HUDEP-2 (cell line): ENCODE data around the gene TP53BP2.
A peak's percentile ranks its signal among the peaks of the same experiment; 100 is the strongest.
"Not testable (repeated sequence)": the region's sequence is repeated elsewhere in the genome, so short reads cannot be mapped to it uniquely, and the experiment has no call there.

ENCODE experiments used
- DNase-seq, 76 experiments: peaks; one replicate each; lab custom pipeline; 2025; ENCODE audit not compliant: unreplicated experiment in 76 of 76; lab: John Stamatoyannopoulos, UW

TP53BP2 gene

DNA sequence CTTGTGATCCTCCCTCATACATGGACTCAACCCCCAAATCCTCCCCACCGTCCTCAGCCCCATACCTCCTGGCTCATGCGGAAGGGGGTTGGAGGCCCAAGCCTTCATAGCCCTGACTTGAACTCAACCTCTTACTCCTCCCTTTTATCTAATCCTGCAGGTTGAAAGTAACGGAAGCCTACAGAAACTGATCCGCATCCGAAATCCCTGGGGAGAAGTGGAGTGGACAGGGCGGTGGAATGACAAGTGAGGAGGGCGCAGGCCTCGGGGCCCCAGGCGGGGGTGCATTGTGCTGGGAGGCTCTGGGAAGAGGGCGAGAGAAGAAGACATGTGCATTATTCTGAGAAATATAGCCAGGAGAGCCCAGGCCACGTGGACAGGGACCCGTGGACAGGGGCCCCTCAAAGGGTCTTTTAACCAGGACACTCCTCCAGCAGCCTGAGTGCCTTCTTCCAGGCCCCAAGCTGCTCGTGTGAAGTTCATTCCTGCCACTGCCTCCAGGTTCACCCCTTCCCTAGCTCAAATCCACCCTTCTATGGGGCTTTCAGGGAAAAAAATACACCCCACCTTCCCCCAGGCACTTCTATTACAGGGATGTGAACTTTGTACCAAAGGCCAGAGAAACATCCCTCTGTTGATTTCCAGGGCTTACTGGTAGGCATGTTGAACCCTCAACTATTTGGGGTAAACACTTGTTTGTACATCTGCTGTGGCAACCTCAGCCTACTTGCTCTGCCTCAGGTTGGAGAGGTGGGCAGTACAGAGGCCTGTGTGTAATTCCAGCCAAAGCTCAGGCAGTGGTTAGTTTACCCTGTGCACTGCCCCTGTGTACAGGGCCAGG, 94.8 kb downstream of the TP53BP2 start:
- DNase-seq: no peak

DNA sequence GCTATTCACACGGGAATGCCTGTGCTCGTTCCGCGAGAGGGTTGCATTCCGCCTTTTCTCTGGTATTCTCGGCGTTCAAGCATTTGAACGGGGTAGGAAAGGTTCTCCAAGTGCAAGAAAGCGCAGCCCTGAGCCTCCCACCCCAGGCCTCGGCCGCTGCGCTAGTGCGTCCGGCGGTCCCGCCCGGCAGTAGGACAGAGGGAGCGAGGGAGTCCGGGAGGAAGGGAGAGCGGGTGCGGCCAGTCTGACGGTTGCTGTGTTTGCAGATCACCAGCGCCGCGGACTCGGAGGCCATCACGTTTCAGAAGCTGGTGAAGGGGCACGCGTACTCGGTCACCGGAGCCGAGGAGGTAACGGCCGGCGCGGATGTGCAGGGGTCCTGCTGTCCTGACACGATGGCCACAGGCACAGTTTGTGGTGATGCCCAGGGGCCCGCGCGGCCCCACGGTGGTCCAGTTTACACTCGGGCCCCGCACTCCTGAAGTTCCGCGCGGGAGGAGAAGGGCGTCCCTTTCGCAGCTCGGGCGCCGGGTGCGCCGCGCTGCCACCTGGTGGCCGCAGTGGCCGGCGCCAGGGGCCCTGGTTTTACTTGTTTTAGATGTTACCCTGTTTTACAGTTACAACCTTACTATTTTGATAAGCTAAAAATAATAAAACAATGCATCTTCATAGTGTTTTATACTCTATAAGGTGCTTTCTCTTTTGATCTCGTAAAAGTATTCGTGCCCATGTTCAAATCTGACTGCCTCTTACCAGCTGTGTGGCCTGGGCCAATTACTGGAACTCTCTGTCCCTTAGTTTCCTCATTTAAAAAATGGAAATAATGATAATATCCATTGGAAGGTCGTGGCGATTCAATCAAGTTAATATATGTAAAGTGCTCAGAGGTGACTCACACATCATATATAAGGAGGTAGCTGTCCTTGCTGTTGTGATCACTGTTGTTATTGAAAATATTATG, 96.7 kb downstream of the TP53BP2 start:
- DNase-seq: peak in 49 of 76 experiments; percentile 2 to 64 (median 26)

DNA sequence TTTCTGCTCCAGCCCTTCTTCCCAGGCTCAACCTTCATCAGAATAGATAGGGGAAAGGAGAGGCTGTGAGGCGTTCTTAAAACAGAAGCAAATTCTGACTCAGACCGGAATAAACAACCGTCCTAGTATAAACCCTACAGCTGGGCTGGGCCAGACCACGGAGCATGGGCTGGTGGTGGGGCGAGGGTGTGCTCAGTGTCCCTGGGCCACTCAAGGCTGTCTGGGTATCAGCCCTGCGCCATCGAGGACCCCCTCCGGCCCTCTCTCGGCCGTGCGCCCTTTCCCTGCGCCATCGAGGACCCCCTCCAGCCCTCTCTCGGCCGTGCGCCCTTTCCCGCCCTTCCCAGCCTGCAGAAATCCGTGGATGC, 97.4 kb downstream of the TP53BP2 start:
- DNase-seq: no peak

DNA sequence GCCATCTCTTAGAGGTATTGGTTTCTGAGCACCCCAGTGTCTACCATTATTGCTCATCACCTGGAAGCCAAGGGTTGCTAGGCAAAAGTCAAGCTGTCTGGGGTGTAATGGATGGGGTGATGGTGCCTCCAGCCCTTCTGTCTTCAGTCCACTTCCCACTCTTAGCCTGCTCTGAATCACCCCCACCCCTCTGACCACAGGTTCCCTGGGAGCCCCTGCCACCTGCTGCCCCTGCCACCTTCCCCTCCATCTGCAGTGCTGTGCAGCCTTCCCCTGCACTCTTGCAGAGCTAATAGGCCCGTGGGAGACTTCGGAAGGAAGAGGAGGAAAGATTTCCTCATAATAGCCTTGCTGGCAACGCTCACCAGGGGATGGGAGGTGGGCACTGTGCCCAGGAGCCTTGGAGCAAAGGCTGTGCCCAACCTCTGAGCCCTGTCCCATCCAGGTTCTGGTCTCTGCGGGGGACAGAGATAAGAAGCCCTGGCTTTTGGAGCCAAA, 97.9 kb downstream of the TP53BP2 start:
- DNase-seq: no peak

DNA sequence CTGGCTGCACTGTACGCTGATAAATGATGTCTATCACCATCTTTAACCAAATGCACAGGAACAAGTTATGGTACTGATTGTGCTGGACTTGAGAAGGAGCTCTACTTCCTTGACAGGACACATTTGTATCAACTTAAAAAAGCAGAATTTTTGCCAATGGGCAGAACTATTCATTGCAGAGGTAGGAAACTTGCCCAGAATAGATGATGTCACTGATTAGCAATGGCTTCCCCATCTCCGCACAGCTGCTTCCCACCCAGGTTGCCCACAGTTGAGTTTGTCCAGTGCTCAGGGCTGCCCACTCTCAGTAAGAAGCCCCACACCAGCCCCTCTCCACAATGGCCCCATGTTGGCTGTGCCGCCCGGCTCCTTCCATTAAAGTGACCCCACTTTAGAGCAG, 100.0 kb downstream of the TP53BP2 start:
- DNase-seq: no peak

DNA sequence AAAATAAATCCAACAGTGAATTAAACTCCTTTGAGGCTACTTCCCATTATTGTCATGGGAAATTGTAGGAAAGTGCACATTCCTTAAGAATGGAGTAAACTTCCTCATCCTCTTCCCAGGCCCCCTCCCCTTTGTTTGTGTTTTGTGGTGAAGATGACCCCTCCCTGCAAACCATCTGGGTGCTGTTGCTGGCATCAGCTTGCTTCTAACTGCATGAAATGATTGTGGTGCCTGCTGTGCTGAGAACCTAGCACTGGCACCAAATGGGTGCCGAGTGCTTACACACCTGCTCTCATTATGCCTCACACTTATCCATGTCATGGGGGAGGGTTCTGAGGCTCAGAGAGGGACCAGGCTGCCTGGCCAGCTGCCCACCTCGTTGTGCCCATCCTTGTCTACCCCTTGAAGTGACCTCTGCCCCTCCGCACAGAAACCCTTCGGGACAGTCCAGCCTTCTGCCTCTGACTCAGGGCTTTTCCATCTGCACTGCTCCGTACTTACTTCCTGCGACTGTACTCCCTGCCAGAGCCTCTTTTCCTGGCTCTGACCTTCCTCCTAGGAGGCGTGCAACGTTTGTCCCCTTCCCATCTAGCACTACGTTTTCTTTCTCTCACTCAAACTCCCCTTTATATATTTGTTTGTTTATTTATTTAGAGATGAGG, 102.8 kb downstream of the TP53BP2 start:
- no peak for DNase-seq

DNA sequence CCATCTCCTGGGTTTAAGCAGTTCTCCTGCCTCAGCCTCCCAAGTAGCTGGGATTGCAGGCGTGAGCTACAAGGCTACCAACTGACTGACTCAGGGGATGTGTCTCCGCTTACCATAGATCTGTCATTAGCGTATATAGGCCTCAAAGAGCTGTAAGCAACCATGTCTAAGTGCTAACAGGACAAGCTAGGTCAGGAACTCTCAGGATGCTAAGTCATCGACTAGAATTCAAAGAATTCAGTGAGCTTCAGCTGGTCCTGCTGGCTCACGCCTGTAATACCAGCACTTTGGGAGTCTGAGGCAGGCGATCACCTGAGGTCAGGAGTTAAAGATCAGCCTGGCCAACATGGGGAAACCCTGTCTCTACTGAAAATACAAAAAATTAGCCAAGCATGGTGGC, 103.9 kb downstream of the TP53BP2 start:
- DNase-seq: no peak

DNA sequence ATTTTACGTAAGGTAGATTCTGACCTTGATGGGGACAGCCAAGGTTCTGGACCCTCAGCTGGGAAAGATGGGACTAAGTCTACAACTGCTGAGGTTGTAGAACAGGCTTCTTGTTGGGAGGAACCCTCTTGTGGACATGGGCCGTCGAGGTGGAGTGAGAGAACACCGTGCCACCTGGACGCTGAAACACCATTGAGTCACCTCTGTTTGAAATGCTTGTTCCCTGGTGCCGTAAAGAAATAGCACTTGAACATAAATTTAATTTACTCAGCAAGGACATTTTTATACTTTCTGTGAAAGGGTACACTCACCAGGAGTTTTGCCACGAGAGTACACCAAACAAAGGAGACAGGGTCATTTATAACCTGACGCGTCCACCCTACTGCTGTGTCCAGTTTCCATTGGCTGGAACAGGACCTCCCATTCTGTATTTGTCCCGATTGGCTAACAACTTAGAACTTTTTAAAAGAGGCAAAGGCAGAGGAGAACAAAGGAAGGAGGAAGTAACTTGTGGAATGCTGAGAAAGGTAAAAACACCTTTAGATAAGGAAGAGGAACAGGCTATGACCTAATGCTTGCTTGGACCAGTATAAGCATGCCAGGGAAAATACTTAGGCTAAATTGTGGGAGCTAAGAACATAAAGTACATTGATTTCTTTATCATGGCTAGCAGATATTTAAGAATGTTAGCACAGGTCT, 105.6 kb downstream of the TP53BP2 start:
- DNase-seq: not testable (repeated sequence)

DNA sequence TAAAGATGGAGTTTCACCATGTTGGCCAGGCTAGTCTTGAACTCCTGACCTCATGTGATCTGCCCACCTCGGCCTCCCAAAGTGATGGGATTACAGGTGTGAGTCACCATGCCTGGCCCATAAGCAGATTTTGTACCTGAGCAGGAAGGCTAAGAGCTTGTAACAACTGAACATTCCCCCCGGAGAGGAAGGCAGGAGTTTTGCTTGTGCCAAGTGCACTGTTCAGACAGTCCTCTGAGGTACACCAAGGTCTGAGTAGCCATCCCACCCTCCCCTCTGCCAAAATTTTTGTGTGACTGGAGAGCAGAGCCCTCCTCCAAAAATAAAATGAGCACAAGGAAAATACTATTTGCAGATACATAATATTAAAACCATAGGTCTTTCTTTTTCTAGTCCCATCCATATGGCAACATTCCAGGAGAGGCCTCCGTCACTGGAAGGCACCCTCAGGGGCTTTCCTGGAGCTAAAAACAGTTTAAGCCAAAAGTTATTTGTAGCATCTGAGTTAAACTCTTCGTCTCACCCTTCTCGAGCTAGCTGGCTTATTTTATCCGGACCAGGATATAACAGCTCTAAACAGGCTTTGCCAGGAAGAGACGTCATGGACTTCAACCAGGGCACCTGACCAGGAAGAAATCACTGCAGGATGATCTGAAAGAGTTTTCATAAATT, 106.2 kb downstream of the TP53BP2 start:
- DNase-seq: no peak

DNA sequence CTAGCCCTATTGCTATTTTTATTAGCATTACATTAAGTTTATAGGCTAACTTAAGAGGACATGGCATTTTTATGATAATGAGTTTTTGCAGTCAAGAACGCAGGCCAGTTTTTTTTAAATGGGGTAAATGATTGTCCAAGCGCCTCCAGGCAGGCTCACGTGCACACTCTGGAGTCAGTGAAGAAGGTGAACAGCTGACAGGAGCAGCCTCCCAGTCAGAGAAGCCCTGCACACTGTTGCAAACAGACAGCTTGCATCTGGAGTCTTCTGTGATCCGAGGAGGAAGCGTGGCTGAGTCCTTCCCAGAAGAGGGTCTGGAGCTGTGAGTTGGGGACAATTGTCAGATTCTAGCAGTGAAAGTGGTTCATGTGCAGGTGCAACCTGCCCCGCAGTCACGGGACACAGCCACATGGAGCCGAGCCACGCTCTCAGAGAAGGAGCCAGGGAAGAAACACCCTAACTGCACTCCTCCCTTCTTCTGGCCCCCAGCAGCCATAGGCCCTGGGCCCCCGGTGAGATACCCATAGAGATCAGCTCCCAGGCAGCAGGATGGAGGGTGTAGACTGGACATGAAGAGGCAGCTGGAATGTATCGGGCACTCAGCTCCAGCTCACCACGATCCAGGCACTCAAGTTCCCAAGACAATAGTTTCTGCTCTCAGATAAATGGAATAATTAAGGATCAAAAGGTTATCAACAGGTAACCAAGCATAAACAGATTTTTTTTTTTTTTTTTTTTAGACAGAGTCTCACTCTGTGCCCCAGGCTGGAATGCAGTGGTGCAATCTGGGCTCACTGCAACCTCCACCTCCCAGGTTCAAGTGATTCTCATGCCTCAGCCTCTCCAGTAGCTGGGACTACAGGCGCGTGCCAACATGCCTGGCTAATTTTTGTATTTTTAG, 107.0 kb downstream of the TP53BP2 start:
- DNase-seq: no peak

DNA sequence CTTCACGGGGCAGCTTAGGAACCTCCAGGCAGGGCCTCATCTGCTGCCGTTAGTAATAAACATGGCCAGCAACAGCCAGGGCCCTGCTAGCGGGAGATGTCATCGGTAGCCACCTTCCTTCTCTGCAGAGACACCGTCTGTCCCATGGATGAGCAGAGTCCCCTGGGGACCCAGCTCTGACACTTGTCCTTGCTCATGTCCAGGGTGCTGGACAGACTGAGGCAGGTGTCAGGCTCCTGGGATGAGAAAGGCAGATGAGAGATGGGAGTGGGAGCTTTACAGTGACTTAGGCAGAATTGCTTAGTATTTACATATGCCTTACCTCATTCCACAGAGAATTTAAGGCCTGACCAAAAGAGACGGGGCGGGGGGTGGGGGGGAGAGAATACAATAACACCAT, 108.4 kb downstream of the TP53BP2 start:
- no peak for DNase-seq

DNA sequence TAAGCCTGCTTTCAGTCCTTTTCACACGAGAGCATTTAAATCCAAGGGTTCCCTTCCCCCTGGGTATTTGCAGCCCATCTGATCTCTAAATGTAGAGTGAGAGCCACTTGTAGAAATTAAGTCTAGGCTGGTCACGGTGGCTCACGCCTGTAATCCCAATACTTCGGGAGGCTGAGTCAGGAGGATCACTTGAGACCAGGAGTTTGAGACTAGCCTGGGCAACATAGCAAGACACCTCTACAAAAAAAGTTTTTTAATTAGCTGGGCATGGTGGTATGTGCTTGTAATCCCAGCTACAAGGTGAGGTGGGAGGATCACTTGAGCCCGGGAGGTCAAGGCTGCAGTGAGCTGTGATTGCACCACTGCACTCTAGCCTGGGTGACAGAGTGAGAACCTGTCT, 109.1 kb downstream of the TP53BP2 start:
- not testable (repeated sequence) for DNase-seq

DNA sequence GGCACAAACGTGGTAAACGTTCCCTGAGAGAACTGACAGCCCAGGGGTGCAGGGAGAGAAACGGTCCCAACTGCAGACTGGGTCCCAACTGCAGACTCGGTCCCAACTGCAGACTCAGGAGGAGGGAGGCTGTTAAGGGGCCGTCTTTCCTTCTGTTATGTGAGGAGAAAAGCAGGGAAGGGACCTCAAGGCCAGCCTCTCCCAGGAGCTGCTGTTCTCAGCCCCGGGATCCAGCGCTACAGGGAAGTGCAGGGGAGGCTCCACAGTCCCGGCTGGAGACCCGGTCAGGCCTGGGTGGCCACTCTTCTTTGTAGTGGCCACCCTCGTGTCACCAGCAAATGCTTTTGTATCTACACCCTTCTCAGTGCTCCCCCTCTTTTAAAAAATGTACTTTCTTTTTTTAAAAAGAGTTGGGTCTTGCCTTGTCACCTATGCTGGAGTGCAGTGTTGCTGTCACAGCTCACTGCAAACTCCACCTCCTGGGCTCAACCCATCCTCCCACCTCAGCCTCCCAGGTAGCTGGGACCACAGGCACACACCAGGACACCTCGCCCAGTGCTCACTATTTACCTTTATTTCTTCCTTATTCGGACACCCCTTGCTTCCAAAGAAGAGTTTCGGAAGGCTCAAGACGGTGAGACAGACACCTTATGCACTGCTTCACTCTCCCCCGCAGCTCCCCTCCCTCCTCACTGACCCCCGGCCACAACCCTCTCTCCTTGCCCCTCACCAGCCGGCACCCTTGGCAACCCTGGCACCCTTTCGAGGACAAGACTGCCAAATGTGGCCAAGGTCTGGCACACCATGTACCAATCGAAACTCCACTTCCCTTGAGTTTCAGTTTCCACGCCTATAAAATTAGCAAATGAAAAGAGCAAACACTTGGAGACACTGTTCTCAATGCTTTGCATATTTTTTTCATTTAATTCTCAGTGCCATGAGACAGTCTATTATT, 111.6 kb downstream of the TP53BP2 start:
- DNase-seq: no peak

DNA sequence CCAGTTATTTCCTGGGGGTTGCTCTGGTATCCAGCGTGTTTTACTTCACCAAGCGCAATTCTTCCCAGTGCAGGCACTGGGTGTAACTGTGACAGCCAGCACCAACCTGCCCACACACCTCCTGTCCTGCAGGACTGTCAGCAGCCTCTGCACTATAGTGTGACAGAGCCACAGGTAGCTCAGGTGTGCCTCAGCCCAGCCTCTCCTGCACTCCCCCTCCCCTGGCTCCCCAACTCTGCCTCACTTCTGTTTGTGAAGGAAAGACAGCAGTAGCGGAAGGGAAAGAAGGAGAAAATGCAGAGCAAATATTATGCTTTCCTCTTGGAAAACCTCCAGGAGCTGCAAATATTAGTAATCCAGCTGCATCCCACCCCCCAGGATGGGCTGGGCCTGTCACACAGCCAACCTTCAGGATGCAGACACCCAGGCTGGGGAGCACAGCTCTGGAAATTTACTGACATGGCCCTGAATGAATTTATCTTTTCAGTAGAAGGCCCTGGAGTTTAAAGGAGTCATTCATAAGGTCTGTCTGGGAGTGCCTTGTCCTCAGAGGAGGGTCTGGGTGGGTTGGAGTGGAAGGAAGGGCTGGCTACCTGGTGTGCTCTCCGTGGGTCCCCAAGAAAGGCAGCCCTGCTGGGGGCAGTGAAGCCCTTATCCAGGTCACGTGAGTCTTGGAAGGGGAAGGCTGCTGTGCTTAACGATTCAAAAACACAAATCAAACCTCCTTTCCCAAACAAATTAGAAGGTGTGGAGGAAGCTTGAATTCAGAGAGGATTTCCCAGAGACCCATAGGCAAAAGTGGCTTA, 112.6 kb downstream of the TP53BP2 start:
- DNase-seq: no peak

DNA sequence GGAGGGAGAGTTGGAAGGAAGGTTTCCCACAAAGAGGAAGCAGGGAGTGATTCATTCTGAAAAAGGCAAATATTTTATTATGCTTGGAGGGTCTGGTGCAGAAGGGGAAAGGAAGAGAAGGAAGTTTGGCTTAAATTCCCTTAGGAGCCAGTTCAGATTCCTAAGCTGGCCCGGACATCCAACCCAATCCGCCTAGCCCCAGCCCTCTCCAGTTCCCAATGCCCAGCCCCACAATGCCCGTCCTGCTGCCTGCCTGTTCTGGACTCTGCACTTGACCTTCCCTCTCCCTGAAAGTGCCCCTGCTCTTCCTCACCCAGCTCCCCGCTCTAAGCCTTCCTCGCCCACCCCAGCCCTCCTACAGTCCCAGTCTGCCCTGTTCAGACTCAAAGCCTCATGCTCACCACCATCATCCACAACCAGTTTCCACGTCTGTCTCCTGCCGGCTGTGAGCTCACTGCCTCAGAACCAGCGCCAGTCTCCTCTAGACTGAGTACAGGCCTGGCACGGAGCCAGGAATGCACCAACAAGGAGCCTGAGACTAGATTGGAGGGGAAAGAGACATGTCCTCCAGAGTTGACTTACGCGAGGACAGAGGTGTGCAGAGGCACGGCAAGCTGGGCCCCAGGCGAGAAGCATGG, 114.5 kb downstream of the TP53BP2 start:
- peak in 2 of 76 experiments; percentile 4 to 14 for DNase-seq

DNA sequence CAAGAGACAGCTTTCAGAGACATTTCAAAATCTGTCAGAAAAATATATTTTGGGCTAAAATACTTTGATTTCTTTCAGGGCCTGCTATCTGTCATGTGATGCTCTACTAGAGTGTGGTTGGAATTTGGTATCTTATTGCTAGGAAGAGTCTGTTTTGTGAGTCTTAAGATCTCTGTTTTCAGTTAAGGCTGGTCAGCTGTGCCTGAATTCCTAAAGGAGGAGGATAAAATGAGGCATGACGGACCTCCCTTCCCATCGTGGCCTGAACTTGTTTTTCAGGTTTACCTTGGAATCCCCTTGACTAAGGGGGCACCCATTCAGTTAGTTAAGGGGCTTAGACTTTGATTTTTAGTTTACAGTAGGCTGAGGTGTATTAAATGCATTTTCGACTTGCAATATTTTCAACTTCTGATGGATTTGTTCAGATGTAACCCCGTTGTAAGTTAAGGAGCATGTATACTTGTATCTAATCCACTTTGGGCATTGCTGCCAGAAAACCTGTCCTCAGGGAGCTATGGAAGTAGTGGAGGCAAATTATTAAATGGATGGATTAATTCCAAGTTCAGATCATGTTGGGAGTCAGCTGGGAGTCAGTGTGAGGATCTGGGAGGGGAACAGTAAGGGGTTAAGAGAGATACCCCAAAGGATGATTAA, 115.1 kb downstream of the TP53BP2 start:
- DNase-seq: no peak
